Ascending aorta (tissue), 2 donors: ENCODE measurements around the gene RMDN2. TPM values are rescaled to one million over a fixed set of nuclear protein-coding genes. Genes with fewer than 3 reads are reported as not detected.
"Not testable (repeated sequence)": the region's sequence is repeated elsewhere in the genome, so short reads cannot be mapped to it uniquely, and the experiment has no call there.

Source experiments
- DNase-seq, 2 donors: peaks; one replicate each; pipeline ENCODE4 v3.0.0-alpha.2; 2019; ENCODE audit warnings: low spot score in 2 of 2
- H3K27ac ChIP-seq, 2 donors: fragments of 200-600 bp; sonication (generic); one replicate each; pipeline ENCODE4 v1.5.1; 2016 to 2017; ENCODE audit warnings: mild to moderate bottlenecking in 1 of 2
- H3K27me3 ChIP-seq: fragments of 200-600 bp; sonication (generic); one replicate; pipeline ENCODE4 v1.5.1; 2017
- H3K36me3 ChIP-seq, 2 donors: fragments of 200-600 bp; sonication (generic); one replicate each; pipeline ENCODE4 v1.5.1; 2016
- H3K4me1 ChIP-seq, 2 donors: fragments of 200-600 bp; sonication (generic); one replicate each; pipeline ENCODE4 v1.5.1; 2016 to 2017; ENCODE audit warnings: mild to moderate bottlenecking in 1 of 2
- H3K4me3 ChIP-seq, 2 donors: fragments of 200-600 bp; sonication (generic); one replicate each; pipeline ENCODE4 v1.5.1; 2016 to 2017; ENCODE audit warnings: mild to moderate bottlenecking in 1 of 2
- H3K9me3 ChIP-seq, 2 donors: fragments of 200-600 bp; sonication (generic); one replicate each; pipeline ENCODE4 v1.5.1; 2016
- CTCF ChIP-seq, 3 experiments: fragments of 200-600 bp in 2 of 3; fragments of 450-650 bp in 1 of 3; sonication (generic) in 2 of 3; IDR thresholded peaks; one replicate each; pipeline ENCODE4 v1.5.1; 2016 to 2019; ENCODE audit warnings: antibody characterized with exemption in 3 of 3, mild to moderate bottlenecking in 1 of 3, moderate library complexity in 1 of 3
- intact Hi-C: fragments of 100-400 bp; cut with DNase I; formaldehyde crosslinking; loops from one replicate; pipeline ENCODE4 v1.15.1; 2023
- total RNA-seq: library from RNA; depleted of rRNA; stranded (reverse); fragments of >200 nt; gene quantifications from one replicate; pipeline ENCODE4 v1.1.0, GENCODE V29; 2016

RMDN2 gene
- total RNA-seq, 1 donor from 2014 or later = 0.21 TPM

- intact Hi-C loops = no loop called here
- H3K36me3 ChIP-seq = peaks cover 0 to 9% of the 10 kb centered on the region in 2 donors
- no peaks in the 10 kb centered on the region for H3K9me3 ChIP-seq
- no peak for DNase-seq
- H3K27ac ChIP-seq = no peak overlapping the region
- H3K27me3 ChIP-seq = no peaks in the 10 kb centered on the region
- no peak for TF ChIP-seq CTCF (IDR thresholded peaks at IDR 0.05)
- H3K4me1 ChIP-seq = no peaks in the 10 kb centered on the region
- no peak overlapping the region for H3K4me3 ChIP-seq
Measured at GRCh38 chr2:38000485-38001222, 75.6 kb downstream of the RMDN2 start.

- intact Hi-C loops, DNase-seq, H3K36me3 ChIP-seq, H3K4me3 ChIP-seq, H3K4me1 ChIP-seq, H3K9me3 ChIP-seq, H3K27me3 ChIP-seq, H3K27ac ChIP-seq: not testable (repeated sequence)
Measured at GRCh38 chr2:38010187-38010586, 85.1 kb downstream of the RMDN2 start.

GRCh38 chr2:38010995-38011394 is 85.9 kb downstream of the RMDN2 start:
- Histone ChIP-seq H3K4me3 (no peak overlapping the region), H3K36me3 (no peaks in the 10 kb centered on the region), H3K9me3 (no peaks in the 10 kb centered on the region), H3K4me1 (no peaks in the 10 kb centered on the region), H3K27ac (no peak overlapping the region), H3K27me3 (no peaks in the 10 kb centered on the region)
- no peak for TF ChIP-seq CTCF (IDR thresholded peaks at IDR 0.05)
- intact Hi-C loops = no loop called here
- no peak for DNase-seq

- intact Hi-C loops = no loop called here
- H3K4me1 ChIP-seq = no peaks in the 10 kb centered on the region
- no peaks in the 10 kb centered on the region for H3K9me3 ChIP-seq
- no peaks in the 10 kb centered on the region for H3K36me3 ChIP-seq
- no peak overlapping the region for H3K27ac ChIP-seq
- no peak for DNase-seq
- H3K27me3 ChIP-seq = no peaks in the 10 kb centered on the region
- H3K4me3 ChIP-seq = no peak overlapping the region
- no peak for TF ChIP-seq CTCF (IDR thresholded peaks at IDR 0.05)
Measured at GRCh38 chr2:38013158-38013752, 88.2 kb downstream of the RMDN2 start.

GRCh38 chr2:38016219-38016618 is 91.1 kb downstream of the RMDN2 start:
- Histone ChIP-seq H3K4me1 (no peaks in the 10 kb centered on the region), H3K4me3 (no peak overlapping the region), H3K9me3 (no peaks in the 10 kb centered on the region), H3K36me3 (no peaks in the 10 kb centered on the region), H3K27me3 (no peaks in the 10 kb centered on the region), H3K27ac (no peak overlapping the region)
- TF ChIP-seq CTCF (IDR thresholded peaks at IDR 0.05) = no peak
- intact Hi-C loops = no loop called here
- no peak for DNase-seq

GRCh38 chr2:38017836-38018235 is 92.7 kb downstream of the RMDN2 start:
- no peak for TF ChIP-seq CTCF (IDR thresholded peaks at IDR 0.05)
- intact Hi-C loops = no loop called here

GRCh38 chr2:38020359-38021069 is 95.4 kb downstream of the RMDN2 start:
- H3K4me3 ChIP-seq, H3K4me1 ChIP-seq, DNase-seq, intact Hi-C loops, H3K27me3 ChIP-seq, H3K27ac ChIP-seq, H3K9me3 ChIP-seq, H3K36me3 ChIP-seq: not testable (repeated sequence)

More at GRCh38 chr2:38017836-38018235, 92.7 kb downstream of the RMDN2 start:
- Histone ChIP-seq H3K9me3 (no peaks in the 10 kb centered on the region), H3K36me3 (no peaks in the 10 kb centered on the region), H3K27ac (no peak overlapping the region), H3K27me3 (no peaks in the 10 kb centered on the region), H3K4me1 (no peaks in the 10 kb centered on the region), H3K4me3 (no peak overlapping the region)
- no peak for DNase-seq
